SU-DHL-6 (cell line): ENCODE results near the gene SLC12A2.
A peak's percentile ranks its signal among the peaks of the same experiment; 100 is the strongest.

Experiments used
- H2AFZ ChIP-seq: fragments of 200-600 bp; sonication (generic); 2 replicates; pipeline ENCODE4 v1.6.1; 2014; ENCODE audit warnings: low read depth, mild to moderate bottlenecking, moderate library complexity, mixed read lengths, antibody characterized with exemption, low read length; ENCODE audit not compliant: severe bottlenecking
- H3F3A ChIP-seq: fragments of 200-600 bp; shearing (Covaris generic); 2 replicates; pipeline ENCODE4 v1.6.0; 2016; ENCODE audit warnings: antibody characterized with exemption, mild to moderate bottlenecking; ENCODE audit not compliant: insufficient read depth
- H3K27ac ChIP-seq: fragments of 200-600 bp; sonication (generic); 2 replicates; pipeline ENCODE4 v1.5.1; 2016; ENCODE audit warnings: low read depth, mild to moderate bottlenecking, low read length, moderate library complexity, mixed read lengths
- H3K27me3 ChIP-seq: fragments of 200-600 bp; sonication (generic), shearing (Covaris generic); 2 replicates; pipeline ENCODE4 v1.6.0; 2014; ENCODE audit warnings: mild to moderate bottlenecking, low read length
- H3K36me3 ChIP-seq: fragments of 200-600 bp; sonication (generic); 2 replicates; pipeline ENCODE4 v1.6.1; 2014; ENCODE audit warnings: mild to moderate bottlenecking, low read length, mixed read lengths
- H3K4me2 ChIP-seq: fragments of 300-600, 200-600 bp; shearing (Covaris generic), sonication (generic); 2 replicates; pipeline ENCODE4 v1.6.0; 2014; ENCODE audit warnings: low read length, low read depth, mild to moderate bottlenecking; ENCODE audit not compliant: poor library complexity, severe bottlenecking
- H3K4me3 ChIP-seq: fragments of 200-600 bp; sonication (generic); 2 replicates; pipeline ENCODE4 v1.5.1; 2014; ENCODE audit warnings: antibody characterized with exemption, low read length, mild to moderate bottlenecking, mixed read lengths; ENCODE audit not compliant: insufficient read depth, poor library complexity, severe bottlenecking
- H3K79me2 ChIP-seq: fragments of 200-600 bp; sonication (generic); 2 replicates; pipeline ENCODE4 v1.6.1; 2014; ENCODE audit warnings: mild to moderate bottlenecking, low read length, moderate library complexity; ENCODE audit not compliant: insufficient read depth
- H3K9ac ChIP-seq: fragments of 200-600 bp; sonication (generic); 2 replicates; pipeline ENCODE4 v1.7.0; 2014; ENCODE audit warnings: mild to moderate bottlenecking, low read length
- H3K9me2 ChIP-seq: fragments of 200-600 bp; sonication (generic); replicated peaks from 2 replicates; pipeline ENCODE4 v1.6.1; 2014; ENCODE audit warnings: low read length; ENCODE audit not compliant: insufficient read depth
- H3K9me3 ChIP-seq: fragments of 200-600 bp; sonication (generic); 2 replicates; pipeline ENCODE4 v1.6.1; 2014; ENCODE audit warnings: low read length, mixed read lengths; ENCODE audit not compliant: insufficient read depth
- H4K20me1 ChIP-seq: fragments of 200-600 bp; sonication (generic); 2 replicates; pipeline ENCODE4 v1.6.1; 2014; ENCODE audit warnings: low read depth, mild to moderate bottlenecking, antibody characterized with exemption, low read length, moderate library complexity, mixed read lengths
- CTCF ChIP-seq: fragments of 200-600 bp; sonication (generic); IDR thresholded peaks from one replicate; pipeline ENCODE4 v1.5.1; 2017; ENCODE audit warnings: antibody characterized with exemption, mild to moderate bottlenecking, low read length, moderate library complexity; ENCODE audit not compliant: insufficient read depth, poor library complexity, severe bottlenecking
- EZH2phosphoT487 ChIP-seq: fragments of 200-600 bp; sonication (generic), shearing (Covaris generic); conservative IDR thresholded peaks from 2 replicates; pipeline ENCODE4 v1.6.1; 2018; ENCODE audit warnings: mild to moderate bottlenecking, antibody characterized with exemption, low read length, moderate library complexity, mixed read lengths

Gene SLC12A2

GRCh38 chr5:128081111-128081851, 2.3 kb upstream of the SLC12A2 start:
- Histone ChIP-seq H4K20me1 (peaks cover 15% of the 10 kb centered on the region), H3K9me3 (no peaks in the 10 kb centered on the region), H3K4me2 (peak overlapping the region; percentile 96), H3K9ac (peak overlapping the region; percentile 85), H3K4me3 (peak overlapping the region; percentile 68), H2AFZ (peak overlapping the region; percentile 38), H3K27ac (peak overlapping the region; percentile 94), H3F3A (peaks cover 16% of the 10 kb centered on the region), H3K27me3 (no peaks in the 10 kb centered on the region), H3K79me2 (peaks cover 85% of the 10 kb centered on the region), H3K36me3 (peaks cover 5% of the 10 kb centered on the region; the same call in 1 of the 2 replicates), H3K9me2 (no peaks in the 10 kb centered on the region)
- TF ChIP-seq EZH2phosphoT487 (no peak), CTCF (no peak)

GRCh38 chr5:128082551-128083032, 974 bp upstream of the SLC12A2 start:
- peaks cover 86% of the 10 kb centered on the region for H3K79me2 ChIP-seq

GRCh38 chr5:128083811-128084227, 253 bp downstream of the SLC12A2 start:
- TF ChIP-seq CTCF (no peak), EZH2phosphoT487 (no peak)
- no peaks in the 10 kb centered on the region for H3K9me2 ChIP-seq
- H3K9me3 ChIP-seq, result no peaks in the 10 kb centered on the region
- peaks cover 85% of the 10 kb centered on the region for H3K79me2 ChIP-seq
- peak overlapping the region; percentile 62 for H2AFZ ChIP-seq
- H3K4me2 ChIP-seq, result peak overlapping the region; percentile 96
- peaks cover 15% of the 10 kb centered on the region for H4K20me1 ChIP-seq
- H3F3A ChIP-seq, result peaks cover 13% of the 10 kb centered on the region
- H3K4me3 ChIP-seq, result peak overlapping the region; percentile 68
- H3K27me3 ChIP-seq, result no peaks in the 10 kb centered on the region
- peak overlapping the region; percentile 94 for H3K27ac ChIP-seq
- no peaks in the 10 kb centered on the region; the same call in 1 of the 2 replicates for H3K36me3 ChIP-seq
- H3K9ac ChIP-seq, result peak overlapping the region; percentile 85

More at GRCh38 chr5:128082551-128083032, 974 bp upstream of the SLC12A2 start:
- no peaks in the 10 kb centered on the region for H3K36me3 ChIP-seq
- H4K20me1 ChIP-seq, result peaks cover 15% of the 10 kb centered on the region
- H3K4me3 ChIP-seq, result peak overlapping the region; percentile 68
- TF ChIP-seq CTCF, result no peak
- no peak for TF ChIP-seq EZH2phosphoT487
- H3K9ac ChIP-seq, result peak overlapping the region; percentile 85
- H3K9me3 ChIP-seq, result no peaks in the 10 kb centered on the region
- H3K27me3 ChIP-seq, result no peaks in the 10 kb centered on the region
- no peaks in the 10 kb centered on the region for H3K9me2 ChIP-seq
- peak overlapping the region; percentile 96 for H3K4me2 ChIP-seq
- peaks cover 16% of the 10 kb centered on the region for H3F3A ChIP-seq
- peak overlapping the region; percentile 62 for H2AFZ ChIP-seq
- peak overlapping the region; percentile 94 for H3K27ac ChIP-seq
